GM19239 (cell line): ENCODE measurements around the gene SCAMP5.

Source experiments
- DNase-seq: peaks from one replicate; pipeline ENCODE4 v3.0.0; 2011; ENCODE audit warnings: low spot score; ENCODE audit not compliant: insufficient read length
- FAIRE-seq: peaks from 2 replicates; lab custom pipeline; 2011; peaks lifted over from hg19 to GRCh38; lab: Jason Lieb, UNC

Gene SCAMP5

GRCh38 chr15:74995182-74995778, at the start of gene SCAMP5:
TSS of gene SCAMP5 (plus strand) at chr15:74995563. CDS start at chr15:75011840, 16,277 bp downstream.
- peak; percentile 99 for DNase-seq
- peak; percentile 83 for FAIRE-seq

GRCh38 chr15:74950078-74950908, 45.1 kb upstream of the SCAMP5 start:
- peak; percentile 86 for FAIRE-seq

GRCh38 chr15:74951006-74951405, 44.4 kb upstream of the SCAMP5 start:
- FAIRE-seq (no peak), DNase-seq (no peak)

More at GRCh38 chr15:74950078-74950908, 45.1 kb upstream of the SCAMP5 start:
- no peak for DNase-seq

- no peak for FAIRE-seq
- DNase-seq, result no peak
These were observed 40.8 kb upstream of the SCAMP5 start for GRCh38 chr15:74954515-74954914.

- DNase-seq, result no peak
- FAIRE-seq, result no peak
These were observed 40.3 kb upstream of the SCAMP5 start for GRCh38 chr15:74955017-74955416.

GRCh38 chr15:74955796-74956647, 39.3 kb upstream of the SCAMP5 start:
- FAIRE-seq, result no peak

GRCh38 chr15:74956648-74957475, 38.5 kb upstream of the SCAMP5 start, which contains the start of gene RPP25:
TSS of gene RPP25 (minus strand) at chr15:74956772. CDS start at chr15:74956583, 189 bp downstream.
- FAIRE-seq, result no peak
- DNase-seq, result peak; percentile 79

More at GRCh38 chr15:74955796-74956647, 39.3 kb upstream of the SCAMP5 start:
- DNase-seq, result peak; percentile 53

- DNase-seq (no peak), FAIRE-seq (no peak)
These were observed 37.8 kb upstream of the SCAMP5 start for GRCh38 chr15:74957476-74958035.

GRCh38 chr15:74958320-74958907, 36.9 kb upstream of the SCAMP5 start:
- DNase-seq (no peak), FAIRE-seq (no peak)

- DNase-seq, result no peak
- no peak for FAIRE-seq
These were observed 36.3 kb upstream of the SCAMP5 start for GRCh38 chr15:74958908-74959585.

- FAIRE-seq (no peak), DNase-seq (no peak)
These were observed 35.8 kb upstream of the SCAMP5 start for GRCh38 chr15:74959586-74959939.

- DNase-seq (no peak), FAIRE-seq (no peak)
These were observed 35.1 kb upstream of the SCAMP5 start for GRCh38 chr15:74960286-74960685.

GRCh38 chr15:74960995-74961588, 34.3 kb upstream of the SCAMP5 start:
- no peak for FAIRE-seq
- DNase-seq, result no peak

GRCh38 chr15:74961616-74962015, 33.7 kb upstream of the SCAMP5 start:
- FAIRE-seq (no peak), DNase-seq (no peak)

GRCh38 chr15:74962219-74962618, 33.1 kb upstream of the SCAMP5 start:
- DNase-seq, result no peak
- no peak for FAIRE-seq

GRCh38 chr15:74962671-74963070, 32.7 kb upstream of the SCAMP5 start:
- no peak for FAIRE-seq
- DNase-seq, result no peak

- FAIRE-seq (no peak), DNase-seq (no peak)
These were observed 32.1 kb upstream of the SCAMP5 start for GRCh38 chr15:74963213-74963612.

- no peak for FAIRE-seq
- DNase-seq, result no peak
These were observed 30.6 kb upstream of the SCAMP5 start for GRCh38 chr15:74964794-74965193.
